ENCODE results near the gene THAP4.

GRCh38 chr2:241598487-241598886 is 38.5 kb downstream of the THAP4 start:
- TF ChIP-seq ZNF274 (IDR thresholded peaks at IDR 0.05; ENCODE audit: low read depth, low read length) (no peak), SUZ12 (IDR thresholded peaks at IDR 0.05; ENCODE audit: extremely low read depth, insufficient read depth, insufficient read length) (no peak), YY1 (IDR thresholded peaks at IDR 0.05; ENCODE audit: insufficient read depth, insufficient read length) (no peak)

Data from NT2/D1 (cell line).